B cell (primary cell): Measurements from ENCODE around the gene TEKT3. TPM values are rescaled to one million over a fixed set of nuclear protein-coding genes. Genes with fewer than 3 reads are reported as not detected.

Experiments
- ATAC-seq: fragments of 200-7000 bp; cut with Tn5 transposase; one replicate; pipeline ENCODE4 v1.10.0; 2021; ENCODE audit warnings: low read depth, mild to moderate bottlenecking, moderate number of reproducible peaks, moderate library complexity
- CTCF ChIA-PET: fragments of 350-600 bp; sonication (Branson Sonifier 250); formaldehyde crosslinking; loops from one replicate; lab custom pipeline; 2021; ENCODE audit warnings: antibody characterized with exemption, inconsistent platforms; lab: Charles Lee
- POLR2A ChIA-PET: fragments of 350-600 bp; sonication (Branson Sonifier 250); formaldehyde crosslinking; loops from one replicate; lab custom pipeline; 2021; ENCODE audit warnings: antibody characterized with exemption; lab: Charles Lee
- DNase-seq: peaks from one replicate; pipeline ENCODE4 v3.0.0; 2013
- H2AFZ ChIP-seq: 2 replicates; pipeline ENCODE4 v1.6.1; 2012; ENCODE audit warnings: mild to moderate bottlenecking, low read depth, low read length; ENCODE audit not compliant: insufficient read depth, poor library complexity, severe bottlenecking
- H3K27ac ChIP-seq, 2 donors: 1 replicate in 1 of 2; 2 replicates in 1 of 2; pipeline ENCODE4 v1.5.1; 2012 to 2013; ENCODE audit warnings: low read length in 2 of 2, mild to moderate bottlenecking in 2 of 2, moderate library complexity in 1 of 2
- H3K27me3 ChIP-seq, 4 experiments: fragments of 200-600 bp in 1 of 4; sonication (generic) in 1 of 4; replicated peaks in 1 of 4; 1 replicate in 2 of 4; 2 replicates in 2 of 4; pipeline versions ENCODE4 v1.6.1 to v1.7.0; 2013 to 2016; ENCODE audit warnings: low read length in 3 of 4, mild to moderate bottlenecking in 2 of 4, mixed read lengths in 1 of 4, moderate library complexity in 1 of 4; ENCODE audit not compliant: insufficient read depth in 4 of 4, control insufficient read depth in 3 of 4; ENCODE audit errors: control extremely low read depth in 1 of 4
- H3K36me3 ChIP-seq, 2 experiments: replicated peaks in 1 of 2; 1 replicate in 1 of 2; 2 replicates in 1 of 2; pipeline versions ENCODE4 v1.6.1 to v1.7.1; 2013; ENCODE audit warnings: low read length in 1 of 2; ENCODE audit not compliant: insufficient read depth in 2 of 2, control insufficient read depth in 1 of 2; ENCODE audit errors: control extremely low read depth in 1 of 2, extremely low read depth in 1 of 2
- H3K4me1 ChIP-seq, 2 donors: fragments of 200-600 bp in 1 of 2; sonication (generic) in 1 of 2; 1 replicate in 1 of 2; 2 replicates in 1 of 2; pipeline versions ENCODE4 v1.5.1 to v1.6.1; 2013 to 2017; ENCODE audit warnings: low read length in 2 of 2; ENCODE audit not compliant: control insufficient read depth in 2 of 2, insufficient read depth in 2 of 2
- H3K4me2 ChIP-seq: replicated peaks from 2 replicates; pipeline ENCODE3; 2012; ENCODE audit warnings: mild to moderate bottlenecking, low read depth, low read length; ENCODE audit not compliant: poor library complexity, severe bottlenecking
- H3K4me3 ChIP-seq, 5 experiments: fragments of 200-600 bp in 1 of 5; sonication (generic) in 1 of 5; 1 replicate in 3 of 5; 2 replicates in 2 of 5; pipeline versions ENCODE4 v1.5.1 to v1.7.0; 2011 to 2016; ENCODE audit warnings: low read length in 4 of 5, mild to moderate bottlenecking in 4 of 5, low read depth in 2 of 5, control low read depth in 1 of 5, moderate library complexity in 1 of 5; ENCODE audit not compliant: insufficient read depth in 1 of 5; ENCODE audit errors: control extremely low read depth in 1 of 5, extremely low read depth in 1 of 5
- H3K79me2 ChIP-seq: fragments of 200-600 bp; sonication (generic); one replicate; pipeline ENCODE4 v1.6.0; 2016; ENCODE audit warnings: low read length; ENCODE audit not compliant: control insufficient read depth, insufficient read depth
- H3K9ac ChIP-seq: fragments of 200-600 bp; sonication (generic); 2 replicates; pipeline ENCODE4 v1.6.1; 2017; ENCODE audit warnings: mild to moderate bottlenecking, low read length, moderate library complexity
- H3K9me3 ChIP-seq, 3 donors: one replicate each; pipeline versions ENCODE4 v1.6.1 to v1.7.1; 2013; ENCODE audit warnings: low read length in 2 of 3; ENCODE audit not compliant: control insufficient read depth in 2 of 3, insufficient read depth in 1 of 3; ENCODE audit errors: control extremely low read depth in 1 of 3
- H4K20me1 ChIP-seq: 2 replicates; pipeline ENCODE4 v1.6.0; 2012; ENCODE audit warnings: mild to moderate bottlenecking, low read length; ENCODE audit not compliant: insufficient read depth, control insufficient read depth, poor library complexity, severe bottlenecking
- H3K27ac Mint-ChIP-seq: one replicate; pipeline ENCODE4 v1.8.0; 2021; ENCODE audit warnings: mixed read lengths
- H3K27me3 Mint-ChIP-seq: one replicate; pipeline ENCODE4 v1.8.0; 2021; ENCODE audit warnings: mixed read lengths
- H3K4me1 Mint-ChIP-seq: one replicate; pipeline ENCODE4 v1.8.0; 2021; ENCODE audit warnings: mixed read lengths
- H3K4me3 Mint-ChIP-seq: one replicate; pipeline ENCODE4 v1.8.0; 2021; ENCODE audit warnings: mixed read lengths
- H3K9me3 Mint-ChIP-seq: one replicate; pipeline ENCODE4 v1.8.0; 2022; ENCODE audit warnings: mixed read lengths; ENCODE audit not compliant: insufficient read depth
- EZH2 ChIP-seq: IDR thresholded peaks from 2 replicates; pipeline ENCODE4 v1.6.1; 2012; ENCODE audit warnings: borderline replicate concordance, low read depth, mild to moderate bottlenecking, moderate library complexity, low read length; ENCODE audit not compliant: insufficient read depth, poor library complexity, severe bottlenecking
- WGBS: methylation state at CpG from one replicate; pipeline ENCODE4 v1.1.5; 2013; ENCODE audit warnings: missing lambda C conversion rate; ENCODE audit not compliant: insufficient coverage; 5-methylcytosine and 5-hydroxymethylcytosine counted together
- intact Hi-C: fragments of 100-400 bp; cut with micrococcal nuclease; formaldehyde crosslinking; loops from one replicate; pipeline ENCODE4 v1.10.0; 2022
- polyA plus RNA-seq: library from polyadenylated mRNA; depleted of rRNA; stranded (reverse); fragments of >200 nt; gene quantifications from 2 replicates; pipeline ENCODE4 v1.2.3, GENCODE V29; 2012
- total RNA-seq, 2 donors: library from RNA; stranded (reverse); fragments of 120-200 nt in 1 of 2; gene quantifications; 1 replicate in 1 of 2; 2 replicates in 1 of 2; pipeline versions ENCODE4 v1.2.3 to v1.2.4, GENCODE V29; 2013 to 2022
- TF ChIP-seq, protein P1 (sequence below): fragments of 200-600 bp; IDR thresholded peaks from one replicate; pipeline ENCODE4 v1.8.0; 2022; ENCODE audit warnings: antibody characterized with exemption, mild to moderate bottlenecking

The TEKT3 gene
- total and polyA plus RNA-seq, 2 donors (not counting 1 experiment from before 2014, with no cell fraction given), result 0.49 to 1.8 TPM

GRCh38 chr17:15269780-15270089 lies 71.7 kb downstream of the TEKT3 start:
- Histone ChIP-seq H4K20me1 (no peaks in the 10 kb centered on the region), H3K4me1 (no peaks in the 10 kb centered on the region), H3K27me3 (peaks cover 0 to 5% (median 0%) of the 10 kb centered on the region in 4 experiments), H3K9ac (no peak overlapping the region), H3K79me2 (no peaks in the 10 kb centered on the region), H3K9me3 (peaks cover 0 to 3% (median 1%) of the 10 kb centered on the region in 3 donors), H2AFZ (no peak overlapping the region), H3K27ac (no peak overlapping the region), H3K4me3 (no peak overlapping the region), H3K36me3 (no peaks in the 10 kb centered on the region), H3K4me2 (no peak overlapping the region)
- intact Hi-C loops, result no loop called here
- TF ChIP-seq, protein P1, sequence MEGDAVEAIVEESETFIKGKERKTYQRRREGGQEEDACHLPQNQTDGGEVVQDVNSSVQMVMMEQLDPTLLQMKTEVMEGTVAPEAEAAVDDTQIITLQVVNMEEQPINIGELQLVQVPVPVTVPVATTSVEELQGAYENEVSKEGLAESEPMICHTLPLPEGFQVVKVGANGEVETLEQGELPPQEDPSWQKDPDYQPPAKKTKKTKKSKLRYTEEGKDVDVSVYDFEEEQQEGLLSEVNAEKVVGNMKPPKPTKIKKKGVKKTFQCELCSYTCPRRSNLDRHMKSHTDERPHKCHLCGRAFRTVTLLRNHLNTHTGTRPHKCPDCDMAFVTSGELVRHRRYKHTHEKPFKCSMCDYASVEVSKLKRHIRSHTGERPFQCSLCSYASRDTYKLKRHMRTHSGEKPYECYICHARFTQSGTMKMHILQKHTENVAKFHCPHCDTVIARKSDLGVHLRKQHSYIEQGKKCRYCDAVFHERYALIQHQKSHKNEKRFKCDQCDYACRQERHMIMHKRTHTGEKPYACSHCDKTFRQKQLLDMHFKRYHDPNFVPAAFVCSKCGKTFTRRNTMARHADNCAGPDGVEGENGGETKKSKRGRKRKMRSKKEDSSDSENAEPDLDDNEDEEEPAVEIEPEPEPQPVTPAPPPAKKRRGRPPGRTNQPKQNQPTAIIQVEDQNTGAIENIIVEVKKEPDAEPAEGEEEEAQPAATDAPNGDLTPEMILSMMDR, result no peak
- no peak for TF ChIP-seq EZH2
- peaks cover 27% of the 10 kb centered on the region for H3K27me3 Mint-ChIP-seq
- H3K4me1 Mint-ChIP-seq, result no peaks in the 10 kb centered on the region
- DNase-seq (no peak), ATAC-seq (no peak)
- ChIA-PET CTCF (no interaction called here), POLR2A (no interaction called here)
- H3K27ac Mint-ChIP-seq, result no peak overlapping the region
- 92% methylated on average over 2 of the region's 5 CpGs for WGBS
- no peak overlapping the region for H3K4me3 Mint-ChIP-seq
- peaks cover 2% of the 10 kb centered on the region for H3K9me3 Mint-ChIP-seq

DNA sequence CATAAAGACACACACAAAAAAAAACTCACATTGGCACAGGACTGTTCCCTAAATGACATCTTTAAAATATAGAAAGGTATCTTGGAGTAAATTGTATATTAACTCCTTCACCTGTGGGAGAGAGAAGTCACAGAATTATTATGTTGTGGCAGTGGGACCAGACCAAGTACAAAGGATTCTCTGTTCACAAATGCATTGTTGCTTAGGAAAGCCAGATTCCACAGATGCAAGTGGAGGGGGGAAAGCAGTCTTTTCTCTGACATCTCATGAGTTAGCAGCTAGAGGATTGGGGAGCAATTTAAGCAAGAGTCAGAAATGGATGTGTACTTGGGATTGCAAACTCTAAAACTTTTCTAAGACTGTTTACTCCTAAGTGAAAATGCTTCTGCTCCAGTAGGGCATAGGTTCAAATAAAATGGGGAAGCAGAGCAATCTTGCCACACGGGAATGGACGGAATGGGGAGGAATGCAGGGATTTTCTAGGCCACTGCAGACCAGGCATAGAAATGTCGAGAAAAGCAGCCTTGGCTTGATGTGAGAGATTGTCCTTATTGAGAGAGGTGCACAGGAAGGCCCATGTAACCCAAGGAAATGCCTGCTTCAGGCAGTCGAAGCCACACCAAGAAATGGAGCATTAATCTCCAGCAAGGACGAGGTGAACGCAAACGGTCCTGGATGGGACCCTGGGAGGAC lies 72.2 kb downstream of the TEKT3 start:
- Histone ChIP-seq H3K4me3 (no peak overlapping the region), H3K36me3 (no peaks in the 10 kb centered on the region), H2AFZ (no peak overlapping the region), H3K9ac (no peak overlapping the region), H3K79me2 (no peaks in the 10 kb centered on the region), H3K27me3 (peaks cover 0 to 5% (median 0%) of the 10 kb centered on the region in 4 experiments), H3K27ac (no peak overlapping the region), H4K20me1 (no peaks in the 10 kb centered on the region), H3K9me3 (peaks cover 0 to 3% (median 1%) of the 10 kb centered on the region in 3 donors), H3K4me2 (no peak overlapping the region), H3K4me1 (no peaks in the 10 kb centered on the region)
- no peak overlapping the region for H3K4me3 Mint-ChIP-seq
- TF ChIP-seq, protein P1, result no peak
- TF ChIP-seq EZH2, result no peak
- H3K9me3 Mint-ChIP-seq, result peaks cover 2% of the 10 kb centered on the region
- H3K27me3 Mint-ChIP-seq, result peaks cover 32% of the 10 kb centered on the region
- ATAC-seq, result no peak
- H3K4me1 Mint-ChIP-seq, result no peaks in the 10 kb centered on the region
- POLR2A ChIA-PET, result no interaction called here
- CTCF ChIA-PET, result no interaction called here
- intact Hi-C loops, result no loop called here
- 68% methylated on average over 7 of the region's 7 CpGs for WGBS
- H3K27ac Mint-ChIP-seq, result no peak overlapping the region
- DNase-seq, result no peak
